ENCODE data around the gene NTN3.
"Not testable (repeated sequence)": the region's sequence is repeated elsewhere in the genome, so short reads cannot be mapped to it uniquely, and the experiment has no call there.

Gene NTN3

GRCh38 chr16:2471016-2471652, at the start of gene NTN3:
Gene NTN3, plus strand, starts transcription at chr16:2471297. Its CDS starts 405 bp downstream, at chr16:2471702.
- DNase-seq (ENCODE audit: low read depth in 2 of 2) = no peak

- no peak for DNase-seq (ENCODE audit: low read depth in 2 of 2)
Measured at GRCh38 chr16:2422123-2422867, 48.8 kb upstream of the NTN3 start.

- DNase-seq (ENCODE audit: low read depth in 2 of 2) = no peak
Measured at GRCh38 chr16:2424061-2425007, 46.8 kb upstream of the NTN3 start.

GRCh38 chr16:2425008-2425518, 46.0 kb upstream of the NTN3 start:
- DNase-seq (ENCODE audit: low read depth in 2 of 2) = no peak

GRCh38 chr16:2425825-2426430, 45.2 kb upstream of the NTN3 start:
- no peak for DNase-seq (ENCODE audit: low read depth in 2 of 2)

DNA sequence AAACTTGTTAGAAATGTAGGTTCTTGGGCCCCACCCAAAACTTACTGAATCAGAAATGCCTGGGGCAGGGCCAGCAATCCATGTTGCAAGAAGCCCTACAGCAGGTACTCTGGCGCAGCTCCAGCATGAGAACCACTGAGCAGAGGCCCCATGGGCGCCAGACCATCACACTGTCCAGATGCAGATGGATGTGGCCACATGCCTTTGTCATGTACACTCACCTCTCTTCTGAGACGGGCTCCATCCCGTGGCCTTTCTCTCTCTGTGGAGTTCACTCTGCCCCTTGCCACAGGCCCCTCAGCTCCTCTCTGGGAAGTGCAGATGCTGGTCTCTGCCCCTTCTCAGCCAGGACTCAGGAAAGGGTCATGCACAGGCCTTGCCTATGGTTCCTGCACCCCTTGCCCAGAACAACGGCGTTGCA, 44.1 kb upstream of the NTN3 start:
- no peak for DNase-seq (ENCODE audit: low read depth in 2 of 2)

DNA sequence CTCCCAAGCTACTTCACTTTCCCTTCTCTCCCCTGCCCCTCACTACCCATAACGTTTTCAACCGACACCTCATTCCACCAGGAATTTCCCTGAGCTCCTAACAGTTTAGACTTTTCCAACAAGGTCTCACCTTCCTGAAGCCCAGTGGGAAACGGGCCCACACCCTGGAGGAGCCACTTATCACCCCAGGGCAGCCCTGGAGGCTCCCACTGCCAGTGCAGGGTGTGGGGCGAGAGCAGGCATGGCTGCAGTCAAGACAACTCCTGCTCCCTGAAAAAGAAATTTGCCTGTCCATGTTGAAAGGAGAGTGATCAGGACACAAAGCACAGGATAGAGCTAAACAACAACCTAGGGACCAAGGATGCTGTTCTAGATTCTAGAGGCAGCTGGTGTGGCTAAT, 43.6 kb upstream of the NTN3 start:
- DNase-seq (ENCODE audit: low read depth in 2 of 2) = no peak

DNA sequence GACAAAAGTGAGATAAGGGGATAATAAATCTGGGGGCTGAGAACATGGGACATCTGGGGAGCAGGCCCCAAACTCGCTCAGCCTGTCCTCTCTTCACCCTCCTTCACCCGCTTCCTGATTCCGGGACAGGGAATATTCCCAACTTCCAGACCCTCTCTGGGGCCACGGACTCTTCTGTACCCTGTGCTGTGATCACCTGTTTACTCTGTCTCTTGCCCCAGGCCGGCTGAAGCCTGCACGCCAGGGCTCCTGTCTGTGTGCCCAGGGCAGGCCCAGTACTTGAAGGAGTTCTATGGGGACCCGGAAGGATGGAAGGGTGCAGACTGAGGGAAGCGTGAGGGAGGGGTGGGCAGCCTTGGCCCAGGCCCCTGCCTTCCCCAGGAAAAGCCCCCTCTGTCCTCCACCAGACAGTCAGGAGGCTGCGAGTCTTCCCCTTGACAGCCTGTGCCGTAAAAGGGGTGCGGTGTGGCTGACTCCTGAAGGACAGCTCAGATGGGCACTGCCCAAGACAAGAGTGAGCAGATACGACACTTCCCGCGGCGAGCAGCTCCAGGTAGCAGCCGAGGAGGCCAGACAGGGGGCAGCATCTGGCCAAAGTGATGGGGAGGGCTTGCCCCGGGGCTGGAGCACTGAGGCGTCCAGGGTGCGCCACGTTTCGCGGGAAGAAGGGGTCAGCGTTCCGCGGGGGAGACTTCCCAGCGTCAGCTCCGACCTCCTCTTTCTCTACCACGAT, 42.9 kb upstream of the NTN3 start:
- DNase-seq (ENCODE audit: low read depth in 2 of 2) = no peak

DNA sequence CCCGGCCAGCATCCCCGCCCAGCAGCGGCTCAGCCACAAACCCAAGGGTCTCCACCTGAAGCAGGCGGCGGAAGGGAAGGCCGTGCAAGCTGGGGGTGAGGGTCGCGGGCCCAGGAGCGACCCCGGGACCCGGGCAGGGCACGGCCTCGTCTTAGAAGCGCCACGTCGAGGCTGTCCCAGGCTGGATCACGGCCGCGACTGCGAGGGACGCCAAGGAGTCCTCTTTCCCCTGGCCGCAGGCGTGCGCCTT, 42.4 kb upstream of the NTN3 start:
- no peak for DNase-seq (ENCODE audit: low read depth in 2 of 2)

DNA sequence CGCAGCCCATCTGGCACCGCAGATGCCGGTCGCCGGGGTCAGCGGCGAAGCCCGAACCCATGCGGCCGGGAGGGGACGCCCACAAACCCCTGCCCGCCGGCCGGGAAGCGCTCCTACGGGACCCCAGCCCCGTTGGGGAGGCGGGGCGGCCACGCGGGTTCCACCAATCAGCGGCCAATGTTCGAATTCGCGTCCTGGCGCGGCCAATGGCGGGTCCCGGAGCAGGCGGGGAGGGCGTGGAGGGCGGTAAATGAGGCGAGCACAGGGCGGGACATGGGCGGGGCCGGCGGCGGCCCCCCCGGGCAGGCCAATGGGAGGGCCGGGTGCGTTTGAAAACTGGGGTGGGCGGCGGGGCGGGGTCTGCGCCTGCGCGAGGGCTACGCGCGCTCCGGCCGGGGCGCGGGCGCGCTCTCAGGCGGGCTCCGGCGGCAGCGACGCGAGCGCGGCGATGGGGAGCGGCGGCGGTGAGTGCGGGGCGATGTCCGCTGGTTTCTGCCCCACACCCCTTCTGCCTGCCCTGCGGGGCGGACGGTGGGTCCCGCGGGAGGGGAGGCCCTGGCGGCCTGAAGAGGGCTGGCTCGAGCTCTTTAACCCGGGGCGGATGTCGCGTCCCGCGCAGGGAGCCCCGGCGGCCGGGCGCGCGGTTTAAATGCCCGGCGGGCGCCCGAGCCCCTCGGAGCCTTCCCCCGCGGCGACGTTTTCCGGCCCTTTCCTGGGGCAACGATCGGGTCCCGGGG, 41.9 kb upstream of the NTN3 start, which contains the start of gene CCNF:
TSS of gene CCNF (plus strand) at position 414 of the 737 bp plus-strand sequence. CDS start at position 449, 35 bp downstream.
- peak; percentile 95 to 98 for DNase-seq (ENCODE audit: low read depth in 2 of 2)

DNA sequence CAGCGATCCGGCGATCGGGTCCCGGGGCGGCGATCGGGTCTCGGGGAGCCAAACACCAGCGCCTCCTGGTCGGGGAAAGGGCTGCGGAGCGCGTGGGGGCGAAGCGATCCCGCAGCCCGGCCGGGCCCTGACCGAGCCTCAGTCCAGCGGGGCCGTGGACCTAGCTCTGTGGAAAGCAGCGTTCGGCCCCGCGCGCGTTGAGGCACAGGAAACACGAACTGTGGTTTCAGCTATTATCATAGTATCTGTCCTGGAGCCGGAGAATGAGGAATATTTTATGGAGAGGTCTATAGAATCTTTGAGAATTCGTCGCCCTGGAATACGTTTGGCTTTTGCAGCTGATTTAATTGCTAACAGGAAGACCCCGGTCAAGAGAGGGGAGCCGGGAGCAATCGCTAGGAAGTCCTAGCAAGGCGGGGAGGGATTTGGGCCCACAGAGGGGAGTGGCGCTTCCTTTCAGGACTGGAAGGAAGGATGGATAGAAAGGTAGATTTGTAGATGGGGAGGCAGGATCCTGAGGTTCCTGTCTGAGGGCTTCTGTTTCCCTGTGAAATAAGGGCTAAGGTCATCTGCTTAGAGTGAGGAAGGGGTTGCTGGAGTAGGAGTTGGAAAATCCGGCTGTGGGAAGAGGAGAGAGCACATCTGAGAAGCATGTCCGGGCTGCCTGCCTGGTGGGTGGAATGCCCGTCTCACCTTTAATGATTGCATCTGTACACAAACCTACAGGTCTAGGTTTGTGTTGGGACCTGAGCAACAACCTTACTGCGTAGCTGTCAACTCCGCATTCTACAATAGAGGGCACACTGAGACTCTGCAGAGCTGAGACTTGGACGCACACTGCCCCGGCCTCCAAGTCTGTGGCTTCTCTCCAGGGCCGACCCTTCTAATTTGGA, 41.1 kb upstream of the NTN3 start:
- no peak for DNase-seq (ENCODE audit: low read depth in 2 of 2)

DNA sequence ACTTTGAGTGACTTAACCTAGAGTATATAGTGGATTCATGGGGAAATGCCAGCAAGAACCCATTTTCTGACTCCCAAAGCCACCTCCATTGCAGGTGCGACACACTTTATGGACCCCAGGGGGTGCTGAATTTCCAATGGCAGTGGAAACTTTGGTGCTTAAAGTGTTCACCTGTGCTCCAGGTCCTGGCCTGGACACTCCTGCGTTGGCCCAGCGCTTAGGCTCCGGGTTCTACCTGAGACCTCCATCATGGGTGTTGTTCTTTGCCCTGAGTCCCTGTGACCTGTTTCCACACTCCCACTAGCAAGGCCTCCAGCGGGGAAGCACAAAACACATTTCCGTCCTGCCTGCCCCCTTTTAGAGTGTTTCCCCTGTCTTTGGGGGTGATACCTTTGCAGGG, 38.8 kb upstream of the NTN3 start:
- DNase-seq (ENCODE audit: low read depth in 2 of 2) = no peak

DNA sequence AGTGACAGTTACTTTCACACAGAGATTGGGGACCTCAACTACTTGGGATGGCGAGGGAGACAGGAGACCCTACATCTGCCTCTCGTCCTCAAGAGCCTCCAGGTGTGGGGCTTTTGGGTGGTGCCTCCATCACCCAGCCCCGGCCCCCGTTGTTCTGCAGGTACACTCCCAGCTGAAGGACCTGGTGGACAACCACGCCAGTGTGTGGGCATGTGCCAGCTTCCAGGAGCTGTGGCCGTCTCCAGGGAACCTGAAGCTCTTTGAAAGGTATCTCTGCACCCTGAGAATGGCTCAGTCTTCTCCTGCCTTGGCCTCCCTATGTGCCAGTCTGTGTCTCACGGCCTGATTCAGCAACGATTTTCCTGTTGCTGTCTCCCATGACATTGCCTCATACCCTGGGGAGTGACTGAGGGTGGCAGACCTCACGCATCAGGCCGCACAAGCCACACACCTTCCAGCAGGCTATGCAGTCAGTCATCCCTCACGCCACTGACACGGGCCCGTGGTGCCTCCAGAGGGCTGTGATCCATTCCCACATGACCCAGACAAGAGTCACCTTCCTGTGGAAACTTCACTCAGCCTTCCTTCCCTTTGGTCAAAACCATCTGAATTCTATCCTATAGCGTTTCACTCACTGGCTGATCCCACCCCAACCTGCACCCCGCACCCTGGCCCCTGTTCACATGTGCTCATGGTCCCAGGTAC, 38.1 kb upstream of the NTN3 start:
- no peak for DNase-seq (ENCODE audit: low read depth in 2 of 2)

DNA sequence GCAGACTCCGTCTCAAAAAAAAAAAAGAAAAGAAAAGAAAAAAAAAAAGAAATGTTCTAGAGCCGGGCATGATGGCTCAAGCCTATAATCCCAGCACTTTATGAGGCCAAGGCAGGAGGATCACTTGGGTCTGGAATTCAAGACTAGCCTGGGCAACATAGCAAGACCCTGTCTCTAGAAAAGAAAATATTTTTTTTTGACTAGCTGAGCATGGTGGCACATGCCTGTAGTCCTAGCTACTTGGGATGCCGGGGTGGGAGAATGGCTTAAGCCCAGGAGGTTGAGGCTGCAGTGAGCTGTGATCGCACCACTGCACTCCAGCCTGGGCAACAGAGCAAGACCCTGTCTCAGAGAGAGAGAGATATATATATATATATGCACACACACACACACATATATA, 35.9 kb upstream of the NTN3 start:
- DNase-seq (ENCODE audit: low read depth in 2 of 2) = not testable (repeated sequence)

GRCh38 chr16:2436110-2436509, 35.0 kb upstream of the NTN3 start:
- DNase-seq (ENCODE audit: low read depth in 2 of 2) = no peak

DNA sequence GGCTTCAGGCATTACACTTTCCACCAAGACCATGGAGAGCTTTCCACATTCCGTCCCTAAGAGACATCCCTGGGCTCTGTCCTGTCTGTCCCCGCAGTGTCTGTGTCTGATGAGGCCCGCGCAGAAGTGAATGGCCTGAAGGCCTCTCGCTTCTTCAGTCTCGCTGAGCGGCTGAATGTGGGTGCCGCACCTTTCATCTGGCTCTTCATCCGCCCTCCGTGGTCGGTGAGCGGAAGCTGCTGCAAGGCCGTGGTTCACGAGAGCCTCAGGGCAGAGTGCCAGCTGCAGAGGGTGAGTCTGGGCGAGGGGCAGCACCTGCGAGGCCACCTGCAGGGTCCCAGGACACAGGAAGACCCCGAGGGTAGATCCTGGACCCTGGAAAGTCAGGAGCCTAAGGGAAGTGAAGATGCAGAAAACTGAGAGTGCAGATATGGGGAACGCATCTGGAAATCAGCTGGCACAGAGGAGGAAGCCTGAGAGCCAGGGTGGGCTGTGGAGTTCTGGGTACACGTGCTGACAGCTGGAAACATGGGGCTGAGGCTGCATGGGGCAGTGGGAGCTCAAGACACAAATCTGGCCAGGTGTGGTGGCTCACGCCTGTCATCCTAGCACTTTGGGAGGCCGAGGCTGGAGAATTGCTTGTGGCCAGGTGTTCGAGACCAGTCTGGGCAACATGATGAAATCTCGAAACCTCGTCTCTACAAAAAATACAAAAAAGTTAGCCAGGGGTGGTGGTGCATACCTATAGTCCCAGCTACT, 33.9 kb upstream of the NTN3 start:
- DNase-seq (ENCODE audit: low read depth in 2 of 2) = no peak

GRCh38 chr16:2438121-2438520, 33.0 kb upstream of the NTN3 start:
- DNase-seq (ENCODE audit: low read depth in 2 of 2) = no peak

DNA sequence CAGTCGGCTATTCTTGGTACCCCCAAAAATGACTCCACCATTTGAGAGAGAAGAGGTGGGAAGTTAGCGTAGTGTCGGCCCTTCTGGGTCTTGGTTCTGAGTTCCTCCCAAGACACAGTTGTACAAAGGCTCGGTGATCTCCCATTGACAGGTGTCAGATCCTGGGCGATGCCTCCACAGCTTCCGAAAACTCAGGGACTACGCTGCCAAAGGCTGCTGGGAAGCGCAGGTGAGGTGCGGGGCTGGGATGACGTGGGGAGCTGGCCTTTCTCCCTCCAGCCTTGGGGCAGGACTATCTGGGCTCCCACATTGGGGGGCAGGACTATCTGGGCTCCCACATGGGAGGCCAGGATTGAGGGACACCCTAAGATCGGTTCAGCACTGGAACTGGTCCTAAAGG, 31.5 kb upstream of the NTN3 start:
- no peak for DNase-seq (ENCODE audit: low read depth in 2 of 2)
